Ascending aorta (tissue), 2 donors: ENCODE measurements around the gene VIT. TPM values are rescaled to one million over a fixed set of nuclear protein-coding genes. Genes with fewer than 3 reads are reported as not detected.

Source experiments
- DNase-seq, 2 donors: peaks; one replicate each; pipeline ENCODE4 v3.0.0-alpha.2; 2019; ENCODE audit warnings: low spot score in 2 of 2
- H3K27ac ChIP-seq, 2 donors: fragments of 200-600 bp; sonication (generic); one replicate each; pipeline ENCODE4 v1.5.1; 2016 to 2017; ENCODE audit warnings: mild to moderate bottlenecking in 1 of 2
- H3K27me3 ChIP-seq: fragments of 200-600 bp; sonication (generic); one replicate; pipeline ENCODE4 v1.5.1; 2017
- H3K36me3 ChIP-seq, 2 donors: fragments of 200-600 bp; sonication (generic); one replicate each; pipeline ENCODE4 v1.5.1; 2016
- H3K4me1 ChIP-seq, 2 donors: fragments of 200-600 bp; sonication (generic); one replicate each; pipeline ENCODE4 v1.5.1; 2016 to 2017; ENCODE audit warnings: mild to moderate bottlenecking in 1 of 2
- H3K4me3 ChIP-seq, 2 donors: fragments of 200-600 bp; sonication (generic); one replicate each; pipeline ENCODE4 v1.5.1; 2016 to 2017; ENCODE audit warnings: mild to moderate bottlenecking in 1 of 2
- H3K9me3 ChIP-seq, 2 donors: fragments of 200-600 bp; sonication (generic); one replicate each; pipeline ENCODE4 v1.5.1; 2016
- CTCF ChIP-seq, 3 experiments: fragments of 200-600 bp in 2 of 3; fragments of 450-650 bp in 1 of 3; sonication (generic) in 2 of 3; IDR thresholded peaks; one replicate each; pipeline ENCODE4 v1.5.1; 2016 to 2019; ENCODE audit warnings: antibody characterized with exemption in 3 of 3, mild to moderate bottlenecking in 1 of 3, moderate library complexity in 1 of 3
- intact Hi-C: fragments of 100-400 bp; cut with DNase I; formaldehyde crosslinking; loops from one replicate; pipeline ENCODE4 v1.15.1; 2023
- total RNA-seq: library from RNA; depleted of rRNA; stranded (reverse); fragments of >200 nt; gene quantifications from one replicate; pipeline ENCODE4 v1.1.0, GENCODE V29; 2016

VIT gene
- total RNA-seq, 1 donor from 2014 or later: 8.1 TPM

GRCh38 chr2:36789181-36789804 is 92.8 kb downstream of the VIT start:
- intact Hi-C loops: loop anchor here (10.0 kb wide), 2 partner anchors 126 to 216 kb away; no protein-coding TSS in a partner anchor
- no peaks in the 10 kb centered on the region for H3K4me1 ChIP-seq
- no peaks in the 10 kb centered on the region for H3K9me3 ChIP-seq
- DNase-seq: no peak
- no peak overlapping the region for H3K27ac ChIP-seq
- no peak for TF ChIP-seq CTCF (IDR thresholded peaks at IDR 0.05)
- no peaks in the 10 kb centered on the region for H3K27me3 ChIP-seq
- H3K4me3 ChIP-seq: no peak overlapping the region
- H3K36me3 ChIP-seq: no peaks in the 10 kb centered on the region

- no peak overlapping the region for H3K4me3 ChIP-seq
- DNase-seq: no peak
- no peaks in the 10 kb centered on the region for H3K36me3 ChIP-seq
- H3K4me1 ChIP-seq: no peaks in the 10 kb centered on the region
- H3K27me3 ChIP-seq: no peaks in the 10 kb centered on the region
- no peak overlapping the region for H3K27ac ChIP-seq
- intact Hi-C loops: no loop called here
- H3K9me3 ChIP-seq: no peaks in the 10 kb centered on the region
- TF ChIP-seq CTCF (IDR thresholded peaks at IDR 0.05): no peak
Measured at GRCh38 chr2:36792951-36793350, 96.4 kb downstream of the VIT start.

- TF ChIP-seq CTCF (IDR thresholded peaks at IDR 0.05): no peak
- intact Hi-C loops: no loop called here
Measured at GRCh38 chr2:36797324-36798070, 101.0 kb downstream of the VIT start.

GRCh38 chr2:36798724-36799123 is 102.2 kb downstream of the VIT start:
- TF ChIP-seq CTCF (IDR thresholded peaks at IDR 0.05): no peak

More at GRCh38 chr2:36797324-36798070, 101.0 kb downstream of the VIT start:
- Histone ChIP-seq H3K4me3 (no peak overlapping the region), H3K27ac (no peak overlapping the region), H3K4me1 (no peaks in the 10 kb centered on the region), H3K36me3 (no peaks in the 10 kb centered on the region), H3K27me3 (no peaks in the 10 kb centered on the region), H3K9me3 (no peaks in the 10 kb centered on the region)
- no peak for DNase-seq

DNA sequence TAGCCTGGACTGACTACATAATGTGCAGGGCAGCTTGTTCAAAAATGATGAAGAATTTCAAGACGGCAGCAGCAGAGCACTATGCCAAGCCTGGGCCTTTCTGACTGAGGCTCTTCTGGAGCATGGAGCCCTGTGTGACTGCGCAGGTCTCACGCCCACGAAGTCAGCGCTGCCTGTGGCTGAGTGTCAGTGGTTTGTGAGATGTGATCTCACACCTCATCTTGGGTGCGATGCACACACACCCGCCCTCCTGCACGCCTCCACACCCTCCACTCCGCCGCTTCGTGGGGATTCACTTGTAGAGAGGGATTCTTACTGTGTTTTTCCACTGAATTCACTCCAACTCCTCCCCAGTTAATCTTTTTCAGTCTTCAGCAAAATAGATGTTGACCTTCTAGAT is 103.9 kb downstream of the VIT start:
- intact Hi-C loops: no loop called here
- no peaks in the 10 kb centered on the region for H3K36me3 ChIP-seq
- TF ChIP-seq CTCF (IDR thresholded peaks at IDR 0.05): no peak
- DNase-seq: no peak
- H3K4me3 ChIP-seq: no peak overlapping the region
- H3K9me3 ChIP-seq: no peaks in the 10 kb centered on the region
- no peaks in the 10 kb centered on the region for H3K27me3 ChIP-seq
- H3K4me1 ChIP-seq: no peaks in the 10 kb centered on the region
- H3K27ac ChIP-seq: no peak overlapping the region

More at GRCh38 chr2:36798724-36799123, 102.2 kb downstream of the VIT start:
- DNase-seq: no peak
- intact Hi-C loops: no loop called here
- no peaks in the 10 kb centered on the region for H3K36me3 ChIP-seq
- no peaks in the 10 kb centered on the region for H3K27me3 ChIP-seq
- no peak overlapping the region for H3K27ac ChIP-seq
- H3K4me1 ChIP-seq: no peaks in the 10 kb centered on the region
- no peak overlapping the region for H3K4me3 ChIP-seq
- H3K9me3 ChIP-seq: no peaks in the 10 kb centered on the region
